Osteoblast (primary cell): Measurements from ENCODE around the gene IL27RA. TPM values are rescaled to one million over a fixed set of nuclear protein-coding genes. Genes with fewer than 3 reads are reported as not detected.
"Not testable (repeated sequence)": the region's sequence is repeated elsewhere in the genome, so short reads cannot be mapped to it uniquely, and the experiment has no call there.

ENCODE experiments used
- DNase-seq: peaks from one replicate; pipeline ENCODE4 v3.0.0; 2011; ENCODE audit warnings: low spot score, mixed read lengths; ENCODE audit not compliant: insufficient read length; ENCODE audit errors: missing footprints
- H2AFZ ChIP-seq: 2 replicates; pipeline ENCODE4 v1.6.0; 2011; ENCODE audit warnings: mild to moderate bottlenecking, low read length
- H3K27ac ChIP-seq: 2 replicates; pipeline ENCODE4 v1.5.1; 2011; ENCODE audit warnings: mild to moderate bottlenecking, low read depth, low read length, moderate library complexity
- H3K27me3 ChIP-seq: 2 replicates; pipeline ENCODE4 v1.6.0; 2012; ENCODE audit warnings: mild to moderate bottlenecking, control low read depth, inconsistent platforms, low read length, moderate library complexity; ENCODE audit not compliant: insufficient read depth
- H3K36me3 ChIP-seq: 2 replicates; pipeline ENCODE4 v1.5.1; 2011; ENCODE audit warnings: mild to moderate bottlenecking, low read length, control low read depth, moderate library complexity; ENCODE audit not compliant: insufficient read depth
- H3K4me1 ChIP-seq: 2 replicates; pipeline ENCODE4 v1.5.1; 2011; ENCODE audit warnings: mild to moderate bottlenecking, low read length, control low read depth, moderate library complexity; ENCODE audit not compliant: insufficient read depth
- H3K4me2 ChIP-seq: 2 replicates; pipeline ENCODE4 v1.6.0; 2011; ENCODE audit warnings: mild to moderate bottlenecking, low read length; ENCODE audit not compliant: insufficient read depth
- H3K4me3 ChIP-seq: fragments of 200-600 bp; sonication (generic); 3 replicates; pipeline ENCODE4 v1.5.1; 2012; ENCODE audit warnings: mild to moderate bottlenecking, low read length, inconsistent platforms; ENCODE audit not compliant: insufficient read depth
- H3K79me2 ChIP-seq: 2 replicates; pipeline ENCODE4 v1.6.0; 2012; ENCODE audit warnings: mild to moderate bottlenecking, low read length, control low read depth, inconsistent platforms; ENCODE audit not compliant: insufficient read depth
- H3K9me3 ChIP-seq: 2 replicates; pipeline ENCODE4 v1.5.1; 2011; ENCODE audit warnings: low read depth, low read length, control low read depth
- H4K20me1 ChIP-seq: 2 replicates; pipeline ENCODE4 v1.6.0; 2012; ENCODE audit warnings: mild to moderate bottlenecking, low read length, control low read depth; ENCODE audit not compliant: insufficient read depth
- total RNA-seq: library from RNA; depleted of rRNA; stranded (reverse); fragments of >200 nt; gene quantifications from 2 replicates; pipeline ENCODE4 v1.2.3, GENCODE V29; 2012
- TF ChIP-seq, protein P1 (sequence below): IDR thresholded peaks from 2 replicates; pipeline ENCODE4 v1.5.1; 2011; ENCODE audit warnings: mild to moderate bottlenecking, low read depth, low read length, moderate library complexity; ENCODE audit errors: extremely low read depth

IL27RA gene
- total RNA-seq, 1 donor: 1.1 TPM

DNA sequence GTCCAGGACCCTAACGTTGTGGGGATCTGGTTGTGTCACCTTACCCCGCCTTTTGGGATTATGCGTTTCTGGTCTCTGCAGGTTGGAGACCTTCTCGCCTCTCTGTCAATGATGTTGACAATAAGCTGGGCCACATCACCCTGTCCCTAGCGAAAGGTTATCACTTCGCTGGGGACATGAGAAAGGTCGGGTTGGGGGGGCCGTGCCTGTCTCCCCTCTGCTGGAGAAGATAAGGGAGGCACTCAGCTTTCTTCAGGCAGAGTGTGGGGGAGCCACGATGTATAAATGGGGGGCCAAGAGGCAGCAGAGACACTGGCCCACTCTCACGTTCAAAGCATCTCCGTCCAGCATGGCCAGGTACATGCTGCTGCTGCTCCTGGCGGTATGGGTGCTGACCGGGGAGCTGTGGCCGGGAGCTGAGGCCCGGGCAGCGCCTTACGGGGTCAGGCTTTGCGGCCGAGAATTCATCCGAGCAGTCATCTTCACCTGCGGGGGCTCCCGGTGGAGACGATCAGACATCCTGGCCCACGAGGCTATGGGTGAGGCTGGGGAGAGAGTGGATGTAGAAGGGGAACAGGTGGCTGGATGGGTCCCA lies 3.6 kb upstream of the IL27RA start, which contains the start of gene RLN3:
Gene RLN3 (plus strand): TSS at position 293 of the 595 bp plus-strand sequence. CDS start 57 bp downstream, at position 350.
- no peaks in the 10 kb centered on the region for H3K79me2 ChIP-seq
- peaks cover 17% of the 10 kb centered on the region for H3K27me3 ChIP-seq
- no peak within 1 kb of the TSS for H2AFZ ChIP-seq
- no peak within 1 kb of the TSS for H3K4me2 ChIP-seq
- no peak for DNase-seq
- H3K4me3 ChIP-seq: no peak within 1 kb of the TSS
- H3K4me1 ChIP-seq: peaks cover 4% of the 10 kb centered on the region
- H3K27ac ChIP-seq: no peak within 1 kb of the TSS
- no peaks in the 10 kb centered on the region for H3K36me3 ChIP-seq
- TF ChIP-seq, protein P1, sequence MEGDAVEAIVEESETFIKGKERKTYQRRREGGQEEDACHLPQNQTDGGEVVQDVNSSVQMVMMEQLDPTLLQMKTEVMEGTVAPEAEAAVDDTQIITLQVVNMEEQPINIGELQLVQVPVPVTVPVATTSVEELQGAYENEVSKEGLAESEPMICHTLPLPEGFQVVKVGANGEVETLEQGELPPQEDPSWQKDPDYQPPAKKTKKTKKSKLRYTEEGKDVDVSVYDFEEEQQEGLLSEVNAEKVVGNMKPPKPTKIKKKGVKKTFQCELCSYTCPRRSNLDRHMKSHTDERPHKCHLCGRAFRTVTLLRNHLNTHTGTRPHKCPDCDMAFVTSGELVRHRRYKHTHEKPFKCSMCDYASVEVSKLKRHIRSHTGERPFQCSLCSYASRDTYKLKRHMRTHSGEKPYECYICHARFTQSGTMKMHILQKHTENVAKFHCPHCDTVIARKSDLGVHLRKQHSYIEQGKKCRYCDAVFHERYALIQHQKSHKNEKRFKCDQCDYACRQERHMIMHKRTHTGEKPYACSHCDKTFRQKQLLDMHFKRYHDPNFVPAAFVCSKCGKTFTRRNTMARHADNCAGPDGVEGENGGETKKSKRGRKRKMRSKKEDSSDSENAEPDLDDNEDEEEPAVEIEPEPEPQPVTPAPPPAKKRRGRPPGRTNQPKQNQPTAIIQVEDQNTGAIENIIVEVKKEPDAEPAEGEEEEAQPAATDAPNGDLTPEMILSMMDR: no peak
- H4K20me1 ChIP-seq: no peaks in the 10 kb centered on the region
- H3K9me3 ChIP-seq: no peaks in the 10 kb centered on the region

DNA sequence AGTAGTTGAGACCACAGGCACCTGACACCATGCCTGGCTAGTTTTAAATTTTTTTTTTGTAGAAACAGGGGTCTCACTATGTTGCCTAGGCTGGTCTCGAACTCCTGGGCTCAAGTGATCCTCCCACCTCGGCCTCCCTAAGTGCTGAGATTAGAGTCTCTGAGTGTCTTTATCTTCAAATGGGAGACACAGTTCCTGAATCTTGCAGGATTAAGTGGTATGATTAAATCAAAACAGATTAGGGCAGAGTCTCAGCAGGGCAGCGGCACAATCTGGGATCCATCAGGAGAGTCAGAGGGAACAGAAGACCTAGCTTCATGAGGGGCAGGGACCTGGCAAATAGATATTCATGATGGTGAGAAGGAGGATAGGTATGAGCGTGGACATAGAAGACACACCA lies 2.7 kb upstream of the IL27RA start:
- no peak overlapping the region for H3K4me2 ChIP-seq
- peaks cover 17% of the 10 kb centered on the region for H3K27me3 ChIP-seq
- H3K4me1 ChIP-seq: peaks cover 4% of the 10 kb centered on the region
- H3K9me3 ChIP-seq: no peaks in the 10 kb centered on the region
- no peaks in the 10 kb centered on the region for H3K36me3 ChIP-seq
- no peak overlapping the region for H3K4me3 ChIP-seq
- no peak overlapping the region for H2AFZ ChIP-seq
- no peaks in the 10 kb centered on the region for H4K20me1 ChIP-seq
- DNase-seq: no peak
- no peak overlapping the region for H3K27ac ChIP-seq
- H3K79me2 ChIP-seq: no peaks in the 10 kb centered on the region
- TF ChIP-seq, protein P1: no peak

DNA sequence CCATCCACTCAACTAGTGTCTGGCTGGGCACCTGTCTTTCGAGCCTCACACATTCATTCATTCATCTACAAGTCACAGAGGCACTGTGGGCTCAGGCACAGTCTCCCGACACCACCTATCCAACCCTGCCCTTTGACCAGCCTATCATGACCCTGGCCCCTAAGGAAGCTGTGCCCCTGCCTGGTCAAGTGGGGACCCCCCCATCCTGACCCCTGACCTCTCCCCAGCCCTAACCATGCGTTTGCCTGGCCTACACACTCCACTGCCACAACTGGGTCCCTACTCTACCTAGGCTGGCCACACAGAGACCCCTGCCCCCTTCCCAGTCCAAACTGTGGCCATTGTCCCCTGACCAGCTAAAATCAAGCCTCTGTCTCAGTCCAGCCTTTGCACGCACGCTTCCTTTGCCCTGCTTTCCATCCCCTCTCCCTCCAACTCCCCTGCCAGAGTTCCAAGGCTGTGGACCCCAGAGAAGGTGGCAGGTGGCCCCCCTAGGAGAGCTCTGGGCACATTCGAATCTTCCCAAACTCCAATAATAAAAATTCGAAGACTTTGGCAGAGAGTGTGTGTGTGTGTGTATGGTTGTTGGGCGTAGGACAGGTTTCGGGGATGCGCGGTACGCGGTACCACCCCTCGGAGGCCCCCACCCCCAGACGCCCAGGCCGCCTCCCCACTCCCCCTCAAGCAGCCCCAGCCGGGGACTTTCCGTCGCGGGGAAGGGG lies 404 bp upstream of the IL27RA start:
- H3K4me3 ChIP-seq: peak overlapping the region; percentile 73
- H3K27ac ChIP-seq: no peak overlapping the region
- H3K9me3 ChIP-seq: no peaks in the 10 kb centered on the region
- H3K36me3 ChIP-seq: no peaks in the 10 kb centered on the region
- peaks cover 4% of the 10 kb centered on the region for H3K4me1 ChIP-seq
- no peaks in the 10 kb centered on the region for H3K79me2 ChIP-seq
- no peaks in the 10 kb centered on the region for H4K20me1 ChIP-seq
- TF ChIP-seq, protein P1: no peak
- H3K27me3 ChIP-seq: peaks cover 17% of the 10 kb centered on the region
- no peak overlapping the region for H2AFZ ChIP-seq
- DNase-seq: no peak
- H3K4me2 ChIP-seq: peak overlapping the region; percentile 82

DNA sequence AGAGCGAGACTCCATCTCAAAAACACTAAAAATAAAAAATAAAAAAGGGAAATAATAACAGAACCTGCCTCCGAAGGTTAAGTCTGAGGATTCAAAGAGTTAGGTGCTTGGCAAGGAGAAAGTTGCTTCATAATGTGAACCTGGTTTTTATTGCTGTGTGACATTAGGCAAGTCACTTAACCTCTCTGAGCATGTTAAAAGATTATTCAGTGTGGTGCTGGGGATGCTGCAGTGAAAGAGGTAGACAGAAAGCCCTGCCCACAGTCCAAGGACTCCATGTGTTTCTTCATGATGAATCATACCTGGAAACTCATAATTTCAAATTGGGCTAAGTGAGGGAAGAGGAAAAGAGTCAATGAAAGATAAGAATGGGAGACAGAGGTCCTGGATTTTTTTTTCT lies 2.4 kb downstream of the IL27RA start:
- no peaks in the 10 kb centered on the region for H4K20me1 ChIP-seq
- no peak overlapping the region for H3K4me3 ChIP-seq
- no peaks in the 10 kb centered on the region for H3K9me3 ChIP-seq
- no peak overlapping the region for H3K27ac ChIP-seq
- H2AFZ ChIP-seq: no peak overlapping the region
- H3K36me3 ChIP-seq: no peaks in the 10 kb centered on the region
- H3K4me2 ChIP-seq: no peak overlapping the region
- peaks cover 6% of the 10 kb centered on the region for H3K27me3 ChIP-seq
- TF ChIP-seq, protein P1: no peak
- no peaks in the 10 kb centered on the region for H3K79me2 ChIP-seq
- H3K4me1 ChIP-seq: peaks cover 4% of the 10 kb centered on the region
- no peak for DNase-seq

DNA sequence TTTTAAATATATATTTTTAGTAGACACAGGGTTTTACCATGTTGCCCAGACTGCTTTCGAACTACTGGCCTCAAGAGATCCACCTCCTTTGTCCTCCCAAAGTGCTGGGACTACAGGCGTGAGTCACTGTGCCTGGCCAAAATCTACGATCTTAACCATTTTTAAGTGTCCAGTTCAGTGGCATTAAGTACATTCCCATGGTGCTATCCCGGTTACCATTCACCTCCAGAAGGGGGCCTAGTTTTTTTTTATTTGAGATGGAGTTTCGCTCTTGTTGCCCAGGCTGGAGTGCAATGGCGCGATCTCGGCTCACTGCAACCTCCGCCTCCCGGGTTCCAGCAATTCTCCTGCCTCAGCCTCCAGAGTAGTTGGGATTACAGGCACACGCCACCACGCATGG lies 3.6 kb downstream of the IL27RA start:
- not testable (repeated sequence) for DNase-seq, H3K79me2 ChIP-seq, H3K9me3 ChIP-seq, H3K4me2 ChIP-seq, H3K27ac ChIP-seq, H3K4me1 ChIP-seq, H3K27me3 ChIP-seq, H3K4me3 ChIP-seq, H3K36me3 ChIP-seq, H4K20me1 ChIP-seq, H2AFZ ChIP-seq
